H4 (cell line): ENCODE measurements around the gene FN3KRP. TPM values are rescaled to one million over a fixed set of nuclear protein-coding genes. Genes with fewer than 3 reads are reported as not detected.
"Not testable (repeated sequence)": the region's sequence is repeated elsewhere in the genome, so short reads cannot be mapped to it uniquely, and the experiment has no call there.

Experiments used
- DNase-seq: peaks from one replicate; pipeline ENCODE4 v3.0.0-alpha.2; 2015; ENCODE audit warnings: low spot score
- total RNA-seq: library from RNA; depleted of rRNA; stranded (reverse); fragments of >200 nt; shearing (Covaris generic); gene quantifications from 2 replicates; pipeline ENCODE4 v1.2.3, GENCODE V29; 2014

Gene FN3KRP
- total RNA-seq, 1 experiment from 2014 or later, result 22.5 TPM

DNA sequence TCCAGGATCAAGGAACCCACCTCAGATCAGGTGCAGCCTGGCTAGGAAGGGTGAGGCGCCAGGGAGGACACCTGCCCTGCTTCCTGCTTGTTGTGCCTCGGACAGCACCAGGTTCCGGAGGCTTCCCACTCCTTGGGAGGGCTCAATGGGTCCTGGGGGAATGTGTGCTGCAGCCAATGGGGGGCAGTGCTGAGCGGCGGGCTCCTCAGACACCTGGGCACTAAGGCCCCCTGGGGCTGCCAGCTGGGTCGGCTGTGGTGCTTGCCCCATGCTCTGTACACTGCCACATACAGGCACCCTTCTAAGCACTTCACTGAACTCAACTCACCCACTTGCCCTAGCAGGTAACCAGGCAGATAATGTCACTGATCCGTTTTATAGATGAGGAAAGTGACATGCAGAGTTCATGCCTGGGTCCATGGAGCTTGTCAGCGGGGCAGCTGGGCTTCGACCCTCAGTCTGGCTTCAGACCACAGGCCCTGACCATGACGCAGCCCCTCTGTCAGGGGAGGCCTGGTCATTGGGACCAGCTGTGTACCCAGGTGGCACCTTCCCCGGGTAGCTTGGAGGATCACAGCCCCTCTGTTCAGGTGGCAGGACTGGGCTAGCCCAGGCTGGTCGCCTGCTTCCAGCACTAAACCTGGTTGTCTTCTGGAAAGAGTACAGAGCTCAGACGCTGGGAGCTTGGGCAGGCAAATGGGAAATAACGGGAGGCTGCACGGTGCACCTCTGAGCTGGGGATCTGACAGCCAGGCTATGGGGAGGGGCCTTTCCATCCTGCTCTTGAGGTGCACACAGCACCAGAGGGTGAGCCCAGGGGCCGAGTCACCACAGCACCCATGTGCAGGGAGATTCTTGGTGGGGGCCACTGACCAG lies 27.1 kb downstream of the FN3KRP start:
- no peak for DNase-seq

DNA sequence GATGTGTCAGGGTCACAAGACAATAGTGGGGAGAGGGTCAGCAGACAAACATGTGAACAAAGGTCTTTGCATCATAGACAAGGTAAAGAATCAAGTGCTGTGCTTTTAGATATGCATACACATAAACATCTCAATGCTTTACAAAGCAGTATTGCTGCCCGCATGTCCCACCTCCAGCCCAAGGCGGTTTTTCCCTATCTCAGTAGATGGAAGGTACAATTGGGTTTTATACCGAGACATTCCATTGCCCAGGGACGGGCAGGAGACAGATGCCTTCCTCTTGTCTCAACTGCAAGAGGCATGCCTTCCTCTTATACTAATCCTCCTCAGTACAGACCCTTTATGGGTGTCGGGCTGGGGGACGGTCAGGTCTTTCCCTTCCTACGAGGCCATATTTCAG lies 28.2 kb downstream of the FN3KRP start:
- DNase-seq, result not testable (repeated sequence)

- DNase-seq, result no peak
Measured at GRCh38 chr17:82745524-82745923, 29.0 kb downstream of the FN3KRP start.

- no peak for DNase-seq
Measured at GRCh38 chr17:82748756-82749155, 32.2 kb downstream of the FN3KRP start.

- no peak for DNase-seq
Measured at GRCh38 chr17:82750241-82750908, 33.9 kb downstream of the FN3KRP start.

DNA sequence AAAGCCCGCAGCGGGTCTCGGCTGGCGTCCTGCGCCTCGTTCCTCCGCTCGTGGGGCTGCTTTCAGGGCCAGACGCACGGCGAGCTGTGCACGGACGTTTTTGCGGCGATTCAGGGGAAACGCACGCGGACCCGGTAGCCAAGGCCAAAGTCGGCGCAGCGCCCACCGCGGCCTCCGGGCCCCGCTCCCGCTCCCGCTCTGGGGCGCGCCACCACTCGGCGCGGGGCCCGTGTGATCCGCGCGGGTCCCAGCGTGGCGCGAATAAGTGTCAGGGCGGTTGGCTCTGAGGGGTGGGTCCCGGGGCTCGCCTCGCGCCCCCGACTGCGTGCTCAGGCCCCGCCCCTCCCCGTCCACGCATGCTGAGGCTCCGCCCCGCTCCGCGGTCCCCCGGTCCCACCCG lies 34.7 kb downstream of the FN3KRP start:
- no peak for DNase-seq

GRCh38 chr17:82751571-82752370 lies 35.3 kb downstream of the FN3KRP start, which contains the start of gene TBCD:
Gene TBCD, plus strand, starts transcription at chr17:82752065. Its CDS starts 129 bp downstream, at chr17:82752194.
- DNase-seq, result peak; percentile 84

- no peak for DNase-seq
Measured at GRCh38 chr17:82752371-82753200, 36.1 kb downstream of the FN3KRP start.

- no peak for DNase-seq
Measured at GRCh38 chr17:82753201-82753464, 36.6 kb downstream of the FN3KRP start.

DNA sequence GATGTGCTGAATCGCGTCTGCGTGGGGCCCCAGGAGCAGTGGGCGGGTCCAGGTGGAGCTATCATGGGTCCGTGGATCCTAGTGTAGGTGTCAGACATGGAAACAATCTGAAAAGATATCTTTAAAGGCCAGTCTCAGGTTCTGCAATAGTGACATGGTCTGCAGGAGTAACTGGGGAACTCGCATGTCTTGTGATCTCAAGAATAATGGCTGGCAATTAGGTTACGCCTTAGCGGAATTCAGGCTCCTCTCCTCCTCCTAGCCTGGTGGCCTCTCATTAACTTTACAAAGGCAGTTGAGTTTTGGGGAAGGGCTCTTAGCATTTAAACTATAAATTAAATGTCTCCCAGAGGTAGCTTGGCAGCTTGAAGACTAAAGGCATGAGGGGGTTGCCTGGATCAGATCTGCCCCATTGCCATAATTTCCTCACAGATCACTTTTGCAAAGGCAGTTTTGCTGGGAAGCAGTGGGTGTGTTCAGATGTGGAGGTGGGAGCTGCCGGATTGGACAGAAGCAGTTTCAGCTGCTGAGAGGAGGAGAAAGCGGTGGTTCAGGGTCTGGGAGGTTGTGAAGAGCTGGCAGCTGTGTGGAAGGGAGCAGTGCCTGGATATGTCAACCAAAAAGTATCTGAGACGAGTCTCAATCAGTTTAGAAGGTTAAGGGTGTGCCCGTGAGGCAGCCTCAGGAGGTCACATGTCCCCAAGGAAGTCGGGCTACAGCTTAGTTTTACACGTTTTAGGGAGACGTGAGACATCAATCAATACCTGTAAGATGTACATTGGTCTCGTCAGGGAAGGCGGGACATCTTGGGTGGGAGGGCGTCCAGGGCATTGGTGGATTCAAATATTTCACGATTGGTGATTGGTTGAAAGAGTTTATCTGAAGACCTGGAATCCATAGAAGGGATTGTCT lies 38.0 kb downstream of the FN3KRP start:
- DNase-seq, result no peak

- no peak for DNase-seq
Measured at GRCh38 chr17:82756166-82756565, 39.7 kb downstream of the FN3KRP start.

GRCh38 chr17:82765371-82765770 lies 48.9 kb downstream of the FN3KRP start:
- no peak for DNase-seq

DNA sequence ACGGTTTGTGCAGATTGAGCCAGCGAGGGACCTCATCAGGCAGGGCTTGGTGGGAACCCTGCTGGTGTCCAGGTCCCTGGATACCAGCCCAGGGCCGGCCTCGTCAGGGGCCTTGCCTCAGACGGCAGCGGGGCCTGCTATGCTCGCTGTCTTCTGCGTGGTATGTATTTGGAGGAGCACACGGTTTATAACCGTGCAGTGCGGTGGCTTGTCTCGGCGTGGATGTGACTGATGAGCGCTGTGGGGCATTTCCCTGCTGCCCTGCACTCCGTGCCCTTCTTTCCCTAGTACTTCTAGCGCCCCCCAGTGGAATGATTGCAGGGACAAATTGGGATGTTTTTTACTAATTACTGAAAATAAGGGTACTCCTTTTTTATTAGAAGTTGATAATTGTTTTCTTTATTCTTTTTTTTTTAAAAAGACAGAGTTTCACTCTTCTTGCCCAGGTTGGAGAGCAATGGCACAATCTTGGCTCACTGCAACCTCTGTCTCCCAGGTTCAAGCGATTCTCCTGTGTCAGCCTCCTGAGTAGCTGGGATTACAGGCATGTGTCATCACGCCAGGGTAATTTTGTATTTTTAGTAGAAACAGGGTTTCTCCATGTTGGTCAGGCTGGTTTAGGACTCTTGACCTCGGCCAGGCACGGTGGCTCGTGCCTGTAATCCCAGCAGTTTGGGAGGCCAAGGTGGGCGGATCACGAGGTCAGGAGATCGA lies 50.7 kb downstream of the FN3KRP start:
- no peak for DNase-seq

DNA sequence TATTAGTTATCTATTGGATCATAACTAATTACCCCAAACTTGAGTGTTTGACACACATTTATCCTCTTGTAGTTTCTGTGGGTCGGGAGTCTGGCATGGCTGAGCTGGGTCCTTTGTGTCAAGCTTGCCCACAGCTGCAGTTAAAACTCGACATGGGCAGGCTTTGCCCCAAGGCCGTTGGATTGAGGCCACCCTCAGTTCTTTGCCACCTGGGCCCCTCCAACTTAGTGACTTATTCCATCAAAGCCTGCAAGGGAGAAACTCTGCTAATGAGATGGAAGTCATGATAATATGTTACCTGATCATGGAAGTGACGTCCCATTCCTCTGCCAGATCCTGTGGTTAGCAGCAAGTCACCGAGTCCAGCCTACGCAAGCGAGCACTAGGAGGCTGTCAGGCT lies 52.5 kb downstream of the FN3KRP start:
- DNase-seq, result no peak

GRCh38 chr17:82772026-82772425 lies 55.5 kb downstream of the FN3KRP start:
- peak; percentile 47 for DNase-seq

- not testable (repeated sequence) for DNase-seq
Measured at GRCh38 chr17:82774456-82774855, 58.0 kb downstream of the FN3KRP start.

GRCh38 chr17:82775001-82775823 lies 58.7 kb downstream of the FN3KRP start:
- DNase-seq, result no peak

GRCh38 chr17:82776454-82776853 lies 59.9 kb downstream of the FN3KRP start:
- DNase-seq, result no peak
